ENCODE data around the gene COL11A1. TPM values are rescaled to one million over a fixed set of nuclear protein-coding genes. Genes with fewer than 3 reads are reported as not detected.

COL11A1 gene
- total and polyA plus RNA-seq, 9 of the 15 experiments (the other 6 are each of a cell fraction or from before 2014, with no cell fraction given): 0.07 TPM; not detected in 8

GRCh38 chr1:102836991-102837390 lies 271.3 kb downstream of the COL11A1 start (continued):
- no peak for TF ChIP-seq CHD7 (IDR thresholded peaks at IDR 0.05; ENCODE audit: low read depth, low read length)
- no peak for TF ChIP-seq THRB (CRISPR knock-in tag; conservative IDR thresholded peaks at IDR 0.05)
- no peak for TF ChIP-seq RBM34 (IDR thresholded peaks at IDR 0.05; ENCODE audit: borderline replicate concordance, insufficient read depth, low read length)
